ENCODE data around the gene EYS.

EYS gene

GRCh38 chr6:63814459-63814858 lies 1892.6 kb downstream of the EYS start:
- TF ChIP-seq CTCF (IDR thresholded peaks at IDR 0.05) = no peak

DNA sequence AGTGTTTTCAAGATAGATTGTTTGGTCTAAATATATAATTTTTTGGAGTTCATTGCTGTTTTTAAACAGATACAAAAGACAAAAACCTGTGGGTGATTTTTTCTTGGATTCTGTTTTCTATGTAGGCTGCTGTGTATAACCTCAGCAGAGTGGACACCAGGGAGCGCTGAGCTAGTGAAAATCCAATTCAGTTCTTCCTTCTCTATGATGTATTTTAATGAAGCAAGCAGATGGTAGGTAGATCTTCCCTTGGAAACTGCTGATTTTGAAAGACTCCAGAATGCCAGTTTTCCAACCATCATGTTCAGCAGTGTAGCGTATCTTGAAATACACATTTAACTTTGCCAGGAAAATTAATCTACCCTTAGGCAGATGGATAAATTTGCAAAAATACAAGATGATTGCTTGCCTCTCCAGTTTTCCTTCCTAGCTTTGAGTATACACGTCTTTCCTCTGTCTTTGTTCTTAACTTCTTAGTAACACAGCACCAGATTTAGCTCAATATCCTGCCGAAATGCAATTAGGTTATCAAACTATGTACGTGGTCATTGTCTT lies 1893.4 kb downstream of the EYS start:
- TF ChIP-seq CTCF (IDR thresholded peaks at IDR 0.05) = no peak

- TF ChIP-seq CTCF (IDR thresholded peaks at IDR 0.05) = no peak
Observed at GRCh38 chr6:63808576-63808975, 1898.5 kb downstream of the EYS start.

- TF ChIP-seq CTCF (IDR thresholded peaks at IDR 0.05) = no peak
Observed at GRCh38 chr6:63807056-63807455, 1900.0 kb downstream of the EYS start.

- no peak for TF ChIP-seq CTCF (IDR thresholded peaks at IDR 0.05)
Observed at GRCh38 chr6:63806573-63806913, 1900.5 kb downstream of the EYS start.

DNA sequence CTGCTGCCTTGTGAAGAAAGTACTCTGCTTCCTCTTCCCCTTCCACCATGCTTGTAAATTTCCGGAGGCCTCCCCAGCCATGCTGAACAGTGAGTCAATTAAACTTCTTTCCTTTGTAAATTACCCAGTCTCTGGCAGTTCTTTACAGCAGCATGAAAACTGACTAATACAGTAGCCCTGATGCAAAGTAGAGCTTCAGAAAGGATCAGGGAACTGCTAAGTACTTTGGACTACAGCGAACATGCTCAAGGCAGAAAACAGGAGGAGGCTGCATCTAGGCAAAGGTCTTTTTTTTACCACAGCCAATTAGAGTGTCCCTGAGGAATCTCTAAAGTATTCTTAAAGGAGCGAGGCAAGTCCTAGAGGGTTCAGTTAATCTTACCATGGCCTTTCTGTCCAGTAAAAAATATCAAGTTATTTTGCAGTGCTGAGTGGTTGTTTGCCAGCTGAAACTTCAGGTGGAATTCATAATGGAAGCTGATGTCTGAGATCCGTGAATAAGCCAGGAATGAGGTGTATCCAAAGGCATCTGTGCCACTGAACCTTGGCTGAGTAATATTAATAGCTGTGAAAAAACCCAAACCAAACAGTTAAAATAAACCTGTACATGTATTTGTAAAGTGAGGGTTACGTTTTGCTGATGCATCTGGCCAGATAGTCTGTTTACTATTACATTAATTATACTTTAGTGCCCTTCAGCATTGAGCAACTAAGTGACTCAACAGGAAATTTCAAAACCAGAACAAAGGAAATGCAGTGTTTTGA lies 1901.0 kb downstream of the EYS start:
- TF ChIP-seq CTCF (IDR thresholded peaks at IDR 0.05) = no peak

- TF ChIP-seq CTCF (IDR thresholded peaks at IDR 0.05) = no peak
Observed at GRCh38 chr6:63805345-63805744, 1901.7 kb downstream of the EYS start.

Data from LNCAP (cell line).